HEK293 (cell line): Measurements from ENCODE around the gene KIAA1586.

Experiments
- HOXD13 ChIP-seq: sonication (generic); formaldehyde crosslinking; IDR thresholded peaks from 2 replicates; pipeline ENCODE4 v1.8.0; 2022; ENCODE audit warnings: missing genetic modification reagents, borderline replicate concordance
- KLF9 ChIP-seq: fragments of 450-650 bp; formaldehyde crosslinking; IDR thresholded peaks from 2 replicates; pipeline ENCODE4 v1.5.1; 2016; ENCODE audit warnings: missing biosample characterization, missing genetic modification characterization, low read depth
- ZNF404 ChIP-seq: fragments of 450-650 bp; formaldehyde crosslinking; IDR thresholded peaks from 2 replicates; pipeline ENCODE4 v1.5.1; 2017; ENCODE audit warnings: missing biosample characterization, missing genetic modification characterization
- TF ChIP-seq, protein P1 (sequence below): fragments of 450-650 bp; formaldehyde crosslinking; IDR thresholded peaks from 2 replicates; pipeline ENCODE4 v1.5.1; 2016; ENCODE audit warnings: missing biosample characterization, missing genetic modification characterization

DNA sequence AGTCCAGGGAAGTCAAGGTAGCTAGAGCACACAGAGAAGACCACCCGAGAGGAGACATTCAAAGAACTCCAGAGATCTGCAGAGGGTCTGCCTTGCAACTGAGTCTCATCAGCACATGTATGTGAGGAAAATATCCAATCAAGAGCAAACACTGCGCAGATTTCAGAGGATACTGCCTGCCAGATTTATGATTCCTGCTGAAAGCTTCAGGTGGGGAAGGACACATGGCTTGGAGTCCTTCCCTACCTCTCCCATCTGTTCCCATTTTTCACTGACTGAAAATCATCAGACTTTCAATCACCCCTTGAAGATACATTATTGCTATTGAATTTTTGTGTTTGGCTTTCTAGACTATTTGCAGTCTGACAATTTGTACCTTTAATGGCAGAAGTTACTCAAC is 7.6 kb upstream of the KIAA1586 start:
- TF ChIP-seq, protein P1, sequence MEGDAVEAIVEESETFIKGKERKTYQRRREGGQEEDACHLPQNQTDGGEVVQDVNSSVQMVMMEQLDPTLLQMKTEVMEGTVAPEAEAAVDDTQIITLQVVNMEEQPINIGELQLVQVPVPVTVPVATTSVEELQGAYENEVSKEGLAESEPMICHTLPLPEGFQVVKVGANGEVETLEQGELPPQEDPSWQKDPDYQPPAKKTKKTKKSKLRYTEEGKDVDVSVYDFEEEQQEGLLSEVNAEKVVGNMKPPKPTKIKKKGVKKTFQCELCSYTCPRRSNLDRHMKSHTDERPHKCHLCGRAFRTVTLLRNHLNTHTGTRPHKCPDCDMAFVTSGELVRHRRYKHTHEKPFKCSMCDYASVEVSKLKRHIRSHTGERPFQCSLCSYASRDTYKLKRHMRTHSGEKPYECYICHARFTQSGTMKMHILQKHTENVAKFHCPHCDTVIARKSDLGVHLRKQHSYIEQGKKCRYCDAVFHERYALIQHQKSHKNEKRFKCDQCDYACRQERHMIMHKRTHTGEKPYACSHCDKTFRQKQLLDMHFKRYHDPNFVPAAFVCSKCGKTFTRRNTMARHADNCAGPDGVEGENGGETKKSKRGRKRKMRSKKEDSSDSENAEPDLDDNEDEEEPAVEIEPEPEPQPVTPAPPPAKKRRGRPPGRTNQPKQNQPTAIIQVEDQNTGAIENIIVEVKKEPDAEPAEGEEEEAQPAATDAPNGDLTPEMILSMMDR: no peak
- TF ChIP-seq HOXD13 (CRISPR knock-in tag): no peak
- no peak for TF ChIP-seq ZNF404 (tag by site-specific recombination)
- TF ChIP-seq KLF9 (tag by site-specific recombination): no peak
